ENCODE measurements around the gene FASTK. TPM values are rescaled to one million over a fixed set of nuclear protein-coding genes. Genes with fewer than 3 reads are reported as not detected.

Gene FASTK
- total and polyA plus RNA-seq, 4 donors = 30.9 to 80.7 (median 65.8) TPM

DNA sequence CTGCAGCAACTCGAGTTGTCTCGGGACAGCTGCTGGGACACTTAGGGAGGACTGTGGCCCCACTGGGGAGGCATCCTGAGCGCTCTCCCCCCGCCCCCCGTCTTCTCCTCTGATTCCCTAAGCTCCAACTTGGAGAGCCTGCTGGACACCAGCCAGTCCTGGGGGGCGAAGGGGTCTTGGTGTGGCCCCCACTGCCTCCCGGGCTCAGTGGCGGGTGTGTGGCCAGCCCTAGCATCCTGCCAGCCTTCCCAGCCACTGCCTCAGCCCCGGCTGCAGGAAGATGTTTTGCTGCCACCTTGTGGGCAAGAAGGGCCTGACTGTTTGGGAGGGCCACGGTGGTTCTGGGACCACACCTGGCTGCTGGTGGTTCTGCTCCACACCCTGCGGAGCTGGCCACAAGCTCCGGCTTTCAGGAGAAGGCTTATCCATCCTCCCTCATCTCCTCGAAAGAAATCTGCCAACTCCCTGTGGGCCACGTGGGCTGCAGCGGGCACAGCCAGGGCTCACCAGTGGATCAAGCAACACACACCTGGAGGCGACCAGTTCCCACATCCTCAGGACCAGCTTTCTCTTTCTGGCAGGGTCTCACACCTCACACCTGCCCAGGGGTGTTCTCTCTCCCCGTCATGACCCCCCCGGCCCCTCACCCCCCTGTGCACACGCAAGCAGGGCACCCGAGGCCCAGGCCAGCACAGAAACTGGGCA, 30.5 kb upstream of the FASTK start:
- WGBS (ENCODE audit: insufficient coverage) = 37% methylated on average over 19 of the region's 20 CpGs
- H3K27ac ChIP-seq (ENCODE audit: low read depth, low read length) = no peak overlapping the region
- peaks cover 3% of the 10 kb centered on the region for H3K27me3 ChIP-seq (ENCODE audit: control insufficient read depth, insufficient read depth, low read length)
- H3K4me3 ChIP-seq (ENCODE audit: low read depth, low read length) = no peak overlapping the region
- H3K4me1 ChIP-seq (ENCODE audit: control insufficient read depth, insufficient read depth, low read length) = peaks cover 33% of the 10 kb centered on the region
- peaks cover 38% of the 10 kb centered on the region for H3K36me3 ChIP-seq (ENCODE audit: control insufficient read depth, insufficient read depth, low read length)
- DNase-seq (ENCODE audit: low read depth in 4 of 6, low spot score in 6 of 6) = peak in 3 of 6 donors; percentile 46 to 88 (median 85)
- H3K9me3 ChIP-seq (ENCODE audit: control insufficient read depth, insufficient read depth, low read length) = no peaks in the 10 kb centered on the region

DNA sequence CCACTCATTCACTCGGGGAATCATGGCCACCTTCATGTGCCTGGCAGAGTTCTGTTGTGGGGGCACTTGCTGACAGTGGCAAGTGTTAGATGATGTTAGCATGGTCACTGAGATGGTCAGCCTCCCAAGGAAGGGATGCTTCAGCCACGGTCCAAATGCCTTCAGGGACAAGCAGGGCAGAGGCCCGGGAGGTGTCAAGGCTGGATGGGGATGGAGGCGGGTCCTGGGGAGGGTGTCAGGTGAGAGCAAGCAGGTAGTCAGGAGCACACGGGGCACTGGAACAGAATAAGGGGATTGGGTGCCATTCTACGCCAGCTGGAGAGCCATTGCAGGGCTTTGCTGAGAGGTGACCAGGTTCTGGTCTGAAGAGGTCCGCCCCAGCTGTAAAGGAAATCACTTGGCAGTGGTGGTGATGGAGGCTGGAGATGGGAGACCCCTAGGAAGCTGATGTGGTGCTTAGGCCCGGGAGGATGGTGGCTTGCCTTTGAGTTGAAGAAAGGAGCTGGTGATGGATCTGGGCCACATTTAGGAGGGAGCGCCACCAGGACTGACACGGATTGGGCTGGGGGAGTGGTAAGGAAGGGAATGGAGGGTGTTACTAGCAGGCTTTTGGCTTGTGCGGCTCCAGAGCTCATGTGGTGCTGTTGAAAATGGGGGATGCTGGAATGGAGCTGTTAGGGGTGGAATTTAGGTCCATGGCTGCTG, 29.8 kb upstream of the FASTK start:
- no peaks in the 10 kb centered on the region for H3K9me3 ChIP-seq (ENCODE audit: control insufficient read depth, insufficient read depth, low read length)
- H3K4me1 ChIP-seq (ENCODE audit: control insufficient read depth, insufficient read depth, low read length) = peaks cover 29% of the 10 kb centered on the region
- H3K4me3 ChIP-seq (ENCODE audit: low read depth, low read length) = no peak overlapping the region
- whole genome bisulfite sequencing (ENCODE audit: insufficient coverage) = 74% methylated on average over 11 of the region's 11 CpGs
- H3K27ac ChIP-seq (ENCODE audit: low read depth, low read length) = no peak overlapping the region
- peaks cover 35% of the 10 kb centered on the region for H3K36me3 ChIP-seq (ENCODE audit: control insufficient read depth, insufficient read depth, low read length)
- DNase-seq (ENCODE audit: low read depth in 4 of 6, low spot score in 6 of 6) = no peak
- H3K27me3 ChIP-seq (ENCODE audit: control insufficient read depth, insufficient read depth, low read length) = peaks cover 3% of the 10 kb centered on the region

DNA sequence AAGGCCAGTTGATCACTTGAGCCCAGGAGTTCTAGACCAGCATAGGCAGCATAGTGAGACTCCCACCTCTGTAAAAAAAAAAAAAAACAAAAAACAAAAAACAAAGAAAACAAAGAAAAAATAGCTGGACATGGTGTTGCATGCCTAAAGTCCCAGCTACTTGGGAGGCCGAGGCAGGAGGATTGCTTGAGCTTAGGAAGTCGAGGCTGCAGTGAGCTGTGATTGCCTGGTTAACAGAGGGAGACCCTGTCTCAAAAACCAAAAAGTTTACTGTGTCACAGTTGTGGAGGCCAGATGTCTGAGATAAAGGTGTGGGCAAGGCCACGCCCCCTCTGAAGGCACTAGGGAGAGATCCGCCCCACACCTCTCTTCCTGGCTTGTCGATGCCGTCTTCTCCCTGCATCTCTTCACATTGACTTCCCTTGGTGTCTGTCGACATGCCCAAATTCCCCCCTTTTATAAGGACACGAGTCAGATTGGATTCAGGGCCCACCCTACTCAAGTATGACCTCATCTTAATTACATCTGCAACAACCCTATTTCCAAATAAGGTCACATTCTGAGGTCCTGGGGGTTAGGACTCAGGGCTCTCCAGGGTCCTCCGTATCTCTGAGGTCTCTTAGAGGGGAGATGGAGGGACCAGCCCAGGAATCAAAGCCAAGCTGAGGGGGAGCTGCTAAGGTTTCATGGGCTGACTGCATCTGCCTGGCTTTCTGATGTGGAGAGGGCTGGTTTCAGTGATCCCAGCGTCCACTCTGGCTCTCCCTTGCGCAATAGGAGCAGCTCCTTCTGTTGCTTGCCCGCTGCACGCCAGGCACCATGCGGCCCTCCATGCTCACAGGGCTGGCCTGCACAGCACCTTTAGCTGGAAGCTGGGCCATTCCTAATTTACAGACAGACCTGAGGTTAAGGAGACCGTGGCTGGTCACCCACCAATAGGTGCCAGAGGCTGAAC, 28.8 kb upstream of the FASTK start:
- WGBS (ENCODE audit: insufficient coverage) = 76% methylated on average over 15 of the region's 15 CpGs
- peaks cover 32% of the 10 kb centered on the region for H3K4me1 ChIP-seq (ENCODE audit: control insufficient read depth, insufficient read depth, low read length)

DNA sequence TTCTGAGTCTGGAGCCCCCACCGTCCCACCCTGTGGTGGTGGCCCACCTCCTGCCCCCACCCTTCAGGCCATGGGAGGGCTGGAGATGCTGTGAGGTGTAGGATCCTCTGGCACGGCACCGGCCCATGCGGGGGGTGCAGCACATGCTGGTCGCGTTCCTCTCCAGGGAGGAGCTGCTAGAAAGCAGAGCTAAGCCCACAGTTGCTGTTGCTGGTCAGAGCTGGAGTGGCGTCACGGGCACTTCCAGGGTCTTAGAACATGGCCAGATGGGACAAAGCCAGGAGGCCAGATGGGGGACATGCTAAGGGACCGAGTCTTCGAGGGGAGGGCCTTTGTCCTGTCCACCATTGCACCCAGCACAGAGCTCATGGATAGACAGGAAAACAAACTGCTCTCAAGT, 27.3 kb upstream of the FASTK start:
- DNase-seq (ENCODE audit: low read depth in 4 of 6, low spot score in 6 of 6) = no peak
- 78% methylated on average over 7 of the region's 10 CpGs for WGBS (ENCODE audit: insufficient coverage)
- Histone ChIP-seq H3K36me3 (ENCODE audit: control insufficient read depth, insufficient read depth, low read length) (peaks cover 37% of the 10 kb centered on the region), H3K27ac (ENCODE audit: low read depth, low read length) (no peak overlapping the region), H3K4me3 (ENCODE audit: low read depth, low read length) (no peak overlapping the region), H3K4me1 (ENCODE audit: control insufficient read depth, insufficient read depth, low read length) (peaks cover 19% of the 10 kb centered on the region), H3K9me3 (ENCODE audit: control insufficient read depth, insufficient read depth, low read length) (no peaks in the 10 kb centered on the region), H3K27me3 (ENCODE audit: control insufficient read depth, insufficient read depth, low read length) (no peaks in the 10 kb centered on the region)

More for the DNA sequence above, 28.8 kb upstream of the FASTK start:
- no peak overlapping the region for H3K4me3 ChIP-seq (ENCODE audit: low read depth, low read length)
- H3K36me3 ChIP-seq (ENCODE audit: control insufficient read depth, insufficient read depth, low read length) = peaks cover 40% of the 10 kb centered on the region
- no peak for DNase-seq (ENCODE audit: low read depth in 4 of 6, low spot score in 6 of 6)
- peaks cover 3% of the 10 kb centered on the region for H3K27me3 ChIP-seq (ENCODE audit: control insufficient read depth, insufficient read depth, low read length)
- H3K9me3 ChIP-seq (ENCODE audit: control insufficient read depth, insufficient read depth, low read length) = no peaks in the 10 kb centered on the region
- H3K27ac ChIP-seq (ENCODE audit: low read depth, low read length) = no peak overlapping the region

DNA sequence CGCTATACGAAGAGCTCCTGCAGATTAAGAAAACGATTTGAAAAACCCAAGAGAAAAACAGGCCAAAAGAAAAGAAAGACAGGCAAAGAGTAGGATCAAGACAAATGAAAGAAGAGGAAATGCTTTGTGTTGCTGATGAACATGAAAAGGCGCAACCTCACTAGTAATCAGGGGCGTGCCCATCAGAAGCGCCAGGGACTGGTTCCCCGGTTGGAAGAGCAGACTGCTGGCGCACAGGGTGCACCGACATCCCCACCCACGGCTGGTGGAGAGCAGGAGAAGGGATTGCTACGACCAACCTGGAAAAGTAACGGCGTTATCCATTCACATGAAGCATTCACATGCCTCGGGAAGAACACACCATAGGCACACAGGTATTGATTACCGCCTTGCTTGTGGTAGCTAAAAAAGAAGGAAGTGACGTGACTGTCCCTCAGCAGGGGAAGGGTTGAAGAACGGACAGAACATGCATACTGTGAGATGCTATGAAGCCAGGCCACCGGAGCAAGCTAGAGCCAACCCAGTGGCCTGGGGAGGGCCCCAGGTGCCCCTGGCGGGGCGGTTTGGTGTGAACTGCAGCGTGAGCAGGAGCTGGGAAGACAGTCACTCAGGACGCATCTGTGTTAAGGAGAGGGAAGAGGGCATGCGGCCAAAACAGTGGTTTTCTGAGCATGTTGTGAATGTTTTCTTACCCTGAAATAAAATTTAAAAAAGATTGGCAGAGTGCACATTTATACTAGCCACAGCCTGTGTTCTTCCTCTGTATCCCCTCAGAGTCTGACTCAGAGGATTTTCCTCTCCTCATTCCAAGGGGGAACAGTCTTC, 24.0 kb upstream of the FASTK start:
- peaks cover 13% of the 10 kb centered on the region for H3K4me1 ChIP-seq (ENCODE audit: control insufficient read depth, insufficient read depth, low read length)
- peaks cover 43% of the 10 kb centered on the region for H3K36me3 ChIP-seq (ENCODE audit: control insufficient read depth, insufficient read depth, low read length)
- H3K27ac ChIP-seq (ENCODE audit: low read depth, low read length) = no peak overlapping the region
- WGBS (ENCODE audit: insufficient coverage) = 64% methylated on average over 18 of the region's 23 CpGs
- no peak for DNase-seq (ENCODE audit: low read depth in 4 of 6, low spot score in 6 of 6)
- no peak overlapping the region for H3K4me3 ChIP-seq (ENCODE audit: low read depth, low read length)
- no peaks in the 10 kb centered on the region for H3K27me3 ChIP-seq (ENCODE audit: control insufficient read depth, insufficient read depth, low read length)
- no peaks in the 10 kb centered on the region for H3K9me3 ChIP-seq (ENCODE audit: control insufficient read depth, insufficient read depth, low read length)

DNA sequence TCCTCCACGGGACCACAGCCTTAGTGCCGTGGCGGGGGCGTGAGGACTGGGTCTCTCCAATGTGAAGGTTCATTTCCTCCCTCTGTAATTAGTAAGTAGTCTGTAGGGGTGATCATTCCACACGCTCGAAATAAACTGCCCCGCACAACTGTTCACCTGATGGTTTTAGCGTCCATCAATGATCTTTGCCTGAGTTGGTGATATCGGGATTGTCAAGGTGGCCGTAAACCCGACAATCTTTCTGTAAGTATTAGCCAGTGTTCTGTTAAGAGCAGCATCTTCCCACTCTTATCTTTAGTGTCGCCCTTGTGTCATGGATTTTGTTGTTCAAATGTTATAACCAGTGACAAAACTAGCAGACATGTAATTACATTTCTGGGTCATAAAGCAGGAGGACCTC, 23.4 kb upstream of the FASTK start:
- peak in 1 of 6 donors; percentile 68 for DNase-seq (ENCODE audit: low read depth in 4 of 6, low spot score in 6 of 6)
- no peak overlapping the region for H3K27ac ChIP-seq (ENCODE audit: low read depth, low read length)
- H3K4me3 ChIP-seq (ENCODE audit: low read depth, low read length) = no peak overlapping the region
- peaks cover 42% of the 10 kb centered on the region for H3K36me3 ChIP-seq (ENCODE audit: control insufficient read depth, insufficient read depth, low read length)
- H3K9me3 ChIP-seq (ENCODE audit: control insufficient read depth, insufficient read depth, low read length) = no peaks in the 10 kb centered on the region
- peaks cover 13% of the 10 kb centered on the region for H3K4me1 ChIP-seq (ENCODE audit: control insufficient read depth, insufficient read depth, low read length)
- H3K27me3 ChIP-seq (ENCODE audit: control insufficient read depth, insufficient read depth, low read length) = no peaks in the 10 kb centered on the region
- no CpG with 5 or more reads among the region's 12 CpGs for WGBS (ENCODE audit: insufficient coverage)

DNA sequence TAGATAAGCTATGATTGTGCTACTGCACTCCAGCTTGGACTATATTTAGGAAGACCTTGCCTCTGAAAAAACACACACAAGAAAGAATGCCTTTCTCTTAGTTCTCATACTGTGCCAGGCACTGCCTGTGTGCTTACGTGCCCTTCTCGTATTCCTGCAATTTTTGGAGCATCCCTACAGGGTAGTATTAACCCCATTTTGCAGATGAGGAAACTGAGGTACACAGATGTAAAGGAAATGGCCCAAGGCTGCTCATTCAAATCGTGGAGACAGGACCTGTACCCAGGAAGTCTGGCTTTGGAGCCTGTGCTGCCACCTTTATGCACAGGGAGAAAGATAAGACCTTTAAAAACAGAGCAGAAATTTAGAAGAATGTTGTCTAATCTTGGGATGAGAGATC, 22.4 kb upstream of the FASTK start:
- 76% methylated on average over 2 of the region's 3 CpGs for WGBS (ENCODE audit: insufficient coverage)
- Histone ChIP-seq H3K27me3 (ENCODE audit: control insufficient read depth, insufficient read depth, low read length) (no peaks in the 10 kb centered on the region), H3K9me3 (ENCODE audit: control insufficient read depth, insufficient read depth, low read length) (no peaks in the 10 kb centered on the region), H3K27ac (ENCODE audit: low read depth, low read length) (no peak overlapping the region), H3K4me3 (ENCODE audit: low read depth, low read length) (no peak overlapping the region), H3K36me3 (ENCODE audit: control insufficient read depth, insufficient read depth, low read length) (peaks cover 36% of the 10 kb centered on the region), H3K4me1 (ENCODE audit: control insufficient read depth, insufficient read depth, low read length) (peaks cover 13% of the 10 kb centered on the region)
- DNase-seq (ENCODE audit: low read depth in 4 of 6, low spot score in 6 of 6) = no peak

DNA sequence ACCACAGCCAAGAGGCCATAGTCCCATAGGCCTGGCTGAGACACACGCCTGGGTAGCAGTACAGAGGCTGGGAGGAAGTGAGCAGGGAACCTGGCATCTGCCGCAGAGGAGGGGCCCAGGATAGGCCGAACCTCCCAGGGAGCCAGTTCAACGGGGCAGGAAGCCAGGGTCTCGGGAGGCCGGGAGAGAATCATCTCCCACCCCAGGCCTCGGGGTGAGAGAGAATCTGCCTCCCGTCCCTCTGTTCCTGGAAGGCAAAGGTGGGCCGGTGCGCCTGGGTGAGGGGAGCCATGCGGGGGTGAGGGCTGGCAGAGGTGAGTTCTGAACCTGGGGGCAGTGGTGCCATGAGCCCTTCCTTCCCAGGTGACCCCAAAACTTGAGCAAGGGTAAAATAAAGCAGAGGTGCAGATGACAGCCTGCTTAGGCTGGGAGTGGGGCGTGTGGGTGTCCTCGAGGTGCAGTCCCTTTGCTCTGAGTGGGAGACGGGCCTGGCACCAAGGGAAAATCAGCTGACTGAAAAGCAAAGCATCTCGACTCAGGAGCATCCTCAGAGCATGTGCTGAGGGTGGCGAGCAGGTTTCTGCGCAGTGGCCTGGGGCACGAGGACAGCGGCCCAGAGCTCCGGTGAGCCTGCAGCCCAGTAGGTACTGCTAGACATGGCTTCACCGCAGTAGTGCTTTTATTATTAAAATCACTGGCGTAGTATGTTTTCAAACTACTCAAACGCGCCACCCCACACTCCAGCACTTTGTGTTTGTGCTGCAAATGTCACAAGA, 21.2 kb upstream of the FASTK start:
- H3K27me3 ChIP-seq (ENCODE audit: control insufficient read depth, insufficient read depth, low read length) = no peaks in the 10 kb centered on the region
- WGBS (ENCODE audit: insufficient coverage) = 85% methylated on average over 19 of the region's 24 CpGs
- H3K4me1 ChIP-seq (ENCODE audit: control insufficient read depth, insufficient read depth, low read length) = peaks cover 13% of the 10 kb centered on the region
- H3K36me3 ChIP-seq (ENCODE audit: control insufficient read depth, insufficient read depth, low read length) = peaks cover 36% of the 10 kb centered on the region
- no peaks in the 10 kb centered on the region for H3K9me3 ChIP-seq (ENCODE audit: control insufficient read depth, insufficient read depth, low read length)
- no peak overlapping the region for H3K4me3 ChIP-seq (ENCODE audit: low read depth, low read length)
- H3K27ac ChIP-seq (ENCODE audit: low read depth, low read length) = no peak overlapping the region
- no peak for DNase-seq (ENCODE audit: low read depth in 4 of 6, low spot score in 6 of 6)

Data from spinal cord (tissue), 10 donors.